WI38 (cell line): ENCODE measurements around the gene SMIM26.
A peak's percentile ranks its signal among the peaks of the same experiment; 100 is the strongest.
"Not testable (repeated sequence)": the region's sequence is repeated elsewhere in the genome, so short reads cannot be mapped to it uniquely, and the experiment has no call there.

Experiments used
- H3K4me3 ChIP-seq: 2 replicates; pipeline ENCODE4 v1.5.1; 2011; ENCODE audit warnings: low read depth, mild to moderate bottlenecking, control low read depth, low read length
- CTCF ChIP-seq: IDR thresholded peaks from 2 replicates; pipeline ENCODE4 v1.5.1; 2012; ENCODE audit warnings: low read depth, mild to moderate bottlenecking, control low read depth, low read length

Gene SMIM26

GRCh38 chr20:18566892-18567738, at the start of gene SMIM26:
TSS of gene SMIM26 (plus strand) at chr20:18567432. CDS start at chr20:18567479, 47 bp downstream.
- peak within 1 kb of the TSS; percentile 83 for H3K4me3 ChIP-seq
- no peak for TF ChIP-seq CTCF

- H3K4me3 ChIP-seq: not testable (repeated sequence)
Measured at GRCh38 chr20:18522066-18522465, 45.2 kb upstream of the SMIM26 start.

- TF ChIP-seq CTCF: no peak
- no peak overlapping the region for H3K4me3 ChIP-seq
Measured at GRCh38 chr20:18523066-18523465, 44.2 kb upstream of the SMIM26 start.

GRCh38 chr20:18524646-18525045, 42.6 kb upstream of the SMIM26 start:
- TF ChIP-seq CTCF: no peak
- no peak overlapping the region for H3K4me3 ChIP-seq

- not testable (repeated sequence) for H3K4me3 ChIP-seq
Measured at GRCh38 chr20:18526761-18527160, 40.5 kb upstream of the SMIM26 start.

- H3K4me3 ChIP-seq: no peak overlapping the region
- TF ChIP-seq CTCF: no peak
Measured at GRCh38 chr20:18527339-18527738, 39.9 kb upstream of the SMIM26 start.

- no peak for TF ChIP-seq CTCF
- H3K4me3 ChIP-seq: no peak overlapping the region
Measured at GRCh38 chr20:18527836-18528235, 39.4 kb upstream of the SMIM26 start.

GRCh38 chr20:18529041-18529440, 38.2 kb upstream of the SMIM26 start:
- TF ChIP-seq CTCF: no peak
- no peak overlapping the region for H3K4me3 ChIP-seq
